ENCODE results near the gene MBP.
A peak's percentile ranks its signal among the peaks of the same experiment; 100 is the strongest.

MBP gene

DNA sequence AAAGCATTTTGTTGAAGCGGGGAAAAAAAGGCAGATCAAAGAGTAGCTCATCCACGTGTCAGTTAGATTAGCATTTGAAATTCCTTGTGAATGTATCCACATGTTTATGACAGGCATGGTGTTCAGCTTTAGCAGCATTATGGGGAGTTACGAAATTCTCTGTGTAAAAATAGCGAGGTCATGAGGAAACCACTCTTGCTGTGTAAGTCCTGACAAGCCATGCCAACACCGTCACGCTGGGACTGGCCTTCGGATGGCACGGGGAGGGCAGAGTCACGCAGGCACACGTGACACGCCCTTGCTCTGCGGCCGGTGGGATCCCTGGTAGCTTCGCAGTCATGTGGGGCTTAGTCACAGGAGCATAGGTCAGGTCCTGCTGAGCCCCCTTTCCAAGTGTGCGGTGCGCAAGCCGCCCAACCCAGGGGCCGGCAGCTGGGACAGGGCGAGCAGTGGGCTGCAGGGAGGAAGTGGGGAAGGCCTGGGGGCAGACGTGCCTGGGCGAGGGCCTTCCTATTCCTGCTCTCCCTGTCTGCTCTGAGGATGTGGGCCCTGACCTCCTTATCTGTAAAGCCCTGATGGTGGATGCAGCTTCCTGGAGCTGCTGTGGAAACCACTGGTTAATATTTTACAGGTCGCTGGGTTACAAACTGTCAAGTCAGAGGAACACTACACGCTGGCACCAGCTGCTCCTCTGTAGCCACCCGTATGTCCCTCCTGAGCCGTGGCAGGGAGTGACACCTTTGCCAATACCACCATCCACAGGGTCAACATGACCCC, 18.0 kb downstream of the MBP start:
- DNase-seq (ENCODE audit: low spot score): no peak

DNA sequence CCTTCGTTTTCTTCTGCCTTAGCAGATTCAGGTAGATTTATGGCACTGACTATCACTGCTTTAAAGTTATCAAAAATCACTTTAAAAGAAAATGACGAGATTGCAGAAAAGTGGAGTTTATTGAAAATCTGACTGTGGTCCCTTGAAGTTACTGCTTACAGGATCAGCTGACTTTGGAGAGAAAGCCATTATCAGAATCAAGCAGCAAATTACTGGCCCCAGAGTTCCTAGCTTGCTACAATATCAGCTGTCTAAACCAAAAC, 18.5 kb downstream of the MBP start:
- DNase-seq (ENCODE audit: low spot score): no peak

DNA sequence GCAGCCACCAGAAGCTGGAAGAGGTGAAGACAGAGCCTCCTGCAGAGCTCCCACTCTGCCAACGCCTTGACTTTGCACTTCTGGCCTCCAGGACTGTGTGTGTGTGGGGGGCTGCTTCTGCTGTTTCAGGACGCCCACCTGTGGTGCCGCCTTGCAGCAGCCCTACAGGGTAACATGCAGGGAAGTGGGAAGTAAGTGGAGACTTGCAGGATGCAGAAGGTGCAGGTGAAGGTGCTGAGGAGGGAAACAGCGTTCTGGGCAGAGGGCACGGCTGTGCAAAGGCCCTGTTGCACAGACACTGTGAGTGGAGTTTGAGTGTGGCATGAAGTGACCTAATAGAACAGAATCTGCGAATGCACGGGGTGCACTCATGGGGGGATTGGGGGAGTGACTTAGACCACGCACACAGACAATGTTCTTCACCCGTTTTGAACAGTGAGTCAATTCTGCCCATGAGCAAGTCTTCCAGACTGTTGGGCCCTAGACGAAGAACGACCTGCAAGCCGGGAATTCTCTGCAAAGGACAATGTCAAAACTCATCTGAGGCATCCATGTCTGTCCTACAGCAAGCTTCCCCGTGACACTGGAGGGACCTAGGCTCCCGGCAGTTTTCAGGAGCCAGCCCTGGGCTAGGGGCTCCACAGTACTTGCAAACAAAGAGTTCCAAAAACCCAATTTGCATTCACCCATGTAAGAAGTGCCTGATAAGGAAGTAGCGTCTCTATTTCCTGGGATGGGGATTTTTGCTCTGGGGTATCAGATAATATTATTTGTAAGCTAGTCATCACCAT, 19.0 kb downstream of the MBP start:
- no peak for DNase-seq (ENCODE audit: low spot score)

GRCh38 chr18:77112747-77113092, 19.9 kb downstream of the MBP start:
- no peak for DNase-seq (ENCODE audit: low spot score)

- no peak for DNase-seq (ENCODE audit: low spot score)
Measured at GRCh38 chr18:77111951-77112746, 20.4 kb downstream of the MBP start.

DNA sequence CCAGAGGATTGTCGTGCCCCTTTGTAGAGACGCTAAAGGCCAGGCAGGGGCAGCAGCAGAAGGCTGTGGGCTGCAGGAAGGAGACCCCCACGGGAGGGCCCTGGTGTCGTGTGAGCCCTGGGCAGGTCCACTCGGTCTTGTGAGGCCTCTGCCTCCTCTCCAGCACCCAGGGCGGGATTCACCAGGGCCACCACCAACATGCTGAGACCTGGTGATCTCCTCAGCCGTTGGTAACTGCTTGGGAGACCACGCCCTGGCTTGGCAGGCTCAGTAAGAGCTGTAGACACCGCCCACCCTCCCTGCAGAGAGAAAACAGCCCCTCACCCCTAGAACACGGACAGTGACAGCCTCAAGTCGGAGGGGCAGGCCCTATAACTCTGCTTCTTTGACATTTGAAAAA, 21.1 kb downstream of the MBP start:
- no peak for DNase-seq (ENCODE audit: low spot score)

DNA sequence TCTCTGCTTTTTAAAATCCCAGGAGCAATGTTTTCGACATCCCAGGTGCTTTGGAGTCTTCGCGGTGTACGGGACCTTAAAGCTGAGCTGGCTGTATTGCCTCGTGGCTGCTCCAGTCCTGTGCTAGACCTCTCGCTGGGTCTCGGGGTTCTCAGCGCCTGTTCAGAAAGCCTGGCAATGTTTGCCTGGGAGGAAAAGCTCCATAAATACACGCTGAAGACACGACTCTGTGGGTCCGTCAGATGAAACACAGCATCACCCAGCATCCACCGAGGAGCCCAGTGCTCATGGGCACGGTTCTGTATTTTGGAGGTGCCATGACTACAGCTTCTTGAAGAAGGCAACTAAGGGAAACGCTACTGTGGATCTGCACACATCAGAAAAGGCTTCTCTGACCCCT, 21.6 kb downstream of the MBP start:
- DNase-seq (ENCODE audit: low spot score): no peak

DNA sequence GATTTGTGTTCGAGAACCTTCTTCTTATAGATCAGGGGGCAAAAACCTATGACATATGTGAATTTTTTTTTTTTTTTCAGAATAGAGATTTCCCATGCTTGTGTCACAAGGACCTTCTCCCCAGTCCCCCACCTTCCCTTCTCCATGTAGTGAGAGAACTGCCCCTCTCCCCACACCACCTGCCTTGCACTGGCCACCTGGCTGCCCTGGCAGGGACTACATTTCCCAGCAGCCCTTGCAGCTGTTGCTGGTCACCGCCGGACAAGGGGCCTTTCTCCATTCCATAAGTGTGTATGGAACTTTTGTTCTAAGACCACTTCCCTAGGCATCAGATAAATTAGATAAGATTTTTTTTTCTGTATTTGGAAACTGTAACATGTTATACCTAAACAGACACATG, 22.2 kb downstream of the MBP start:
- DNase-seq (ENCODE audit: low spot score): no peak

DNA sequence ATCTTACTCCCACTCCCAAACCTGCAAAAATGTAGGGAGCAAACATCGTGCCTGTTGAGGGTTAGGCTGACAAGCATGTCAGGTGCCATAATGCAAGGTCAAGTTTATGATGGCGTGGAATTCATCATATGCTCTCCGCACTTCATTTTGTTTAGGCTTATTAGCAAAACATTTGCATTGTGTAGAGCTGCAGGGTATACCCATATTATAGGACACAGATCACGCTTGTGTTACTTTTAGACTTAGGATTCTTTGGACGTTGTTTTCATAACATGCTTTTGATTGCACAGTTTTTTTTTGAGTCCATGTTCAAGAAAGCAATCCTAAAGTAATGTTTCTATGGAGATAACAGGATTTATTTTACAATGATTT, 22.9 kb downstream of the MBP start:
- no peak for DNase-seq (ENCODE audit: low spot score)

GRCh38 chr18:77108821-77109647, 23.5 kb downstream of the MBP start:
- no peak for DNase-seq (ENCODE audit: low spot score)

GRCh38 chr18:77108001-77108692, 24.4 kb downstream of the MBP start:
- DNase-seq (ENCODE audit: low spot score): peak; percentile 33

DNA sequence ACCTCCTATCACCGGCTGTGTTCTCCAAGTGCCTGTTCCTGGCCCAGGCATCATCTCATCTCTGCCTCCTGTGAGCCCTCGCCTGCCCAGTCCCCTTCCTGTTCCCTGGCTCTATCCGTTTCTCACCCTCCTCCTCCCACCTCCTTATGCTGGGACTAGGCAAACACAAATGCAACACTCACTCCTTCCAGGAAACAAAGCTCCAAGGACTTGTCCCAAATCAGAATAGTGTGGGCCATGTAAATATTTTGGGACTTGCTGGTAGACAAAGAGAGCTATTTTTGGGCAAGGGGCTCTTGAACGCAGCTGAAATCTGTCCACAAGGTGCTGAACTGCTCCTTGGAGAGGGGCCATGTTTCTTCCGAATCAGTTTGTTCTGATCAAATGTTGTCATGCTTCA, 25.3 kb downstream of the MBP start:
- no peak for DNase-seq (ENCODE audit: low spot score)

- DNase-seq (ENCODE audit: low spot score): no peak
Measured at GRCh38 chr18:77106331-77106730, 26.3 kb downstream of the MBP start.

DNA sequence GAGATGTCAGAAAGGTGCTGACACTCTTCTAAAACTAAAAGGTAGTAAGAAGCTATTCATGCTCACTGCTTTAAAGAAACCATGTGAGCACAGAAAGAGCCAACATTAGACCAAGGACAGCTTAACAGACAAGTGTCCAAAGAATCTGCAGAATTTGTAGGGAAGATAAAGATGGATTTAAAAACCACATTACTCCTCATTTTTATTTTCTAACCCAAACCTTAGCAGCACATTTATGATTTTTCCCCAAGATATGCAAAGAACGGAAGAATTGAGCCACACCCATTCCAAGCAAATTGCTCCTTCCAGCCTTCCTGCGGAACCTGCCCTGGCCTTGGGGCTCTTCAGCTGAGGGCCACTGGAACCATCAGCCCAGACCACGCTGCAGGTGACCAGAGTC, 26.9 kb downstream of the MBP start:
- no peak for DNase-seq (ENCODE audit: low spot score)

DNA sequence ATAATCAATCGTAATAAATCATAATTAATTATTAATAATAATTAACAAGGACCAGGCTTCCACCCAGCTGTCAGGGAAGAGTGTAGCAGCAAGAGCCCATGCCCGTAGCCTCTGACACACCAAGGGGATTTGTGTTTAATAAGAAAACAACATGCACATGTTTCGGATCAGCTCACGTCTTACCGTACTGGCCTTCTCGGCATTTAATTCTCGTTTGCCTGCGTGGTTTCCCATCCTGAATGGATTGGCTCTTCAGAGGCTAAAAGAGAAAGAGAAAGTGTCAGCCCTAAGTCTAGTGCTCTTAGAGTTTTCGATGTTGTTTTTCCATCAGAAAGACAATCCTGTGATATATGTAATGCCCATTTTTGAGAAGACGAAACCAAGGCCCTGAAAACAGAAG, 27.6 kb downstream of the MBP start:
- no peak for DNase-seq (ENCODE audit: low spot score)

DNA sequence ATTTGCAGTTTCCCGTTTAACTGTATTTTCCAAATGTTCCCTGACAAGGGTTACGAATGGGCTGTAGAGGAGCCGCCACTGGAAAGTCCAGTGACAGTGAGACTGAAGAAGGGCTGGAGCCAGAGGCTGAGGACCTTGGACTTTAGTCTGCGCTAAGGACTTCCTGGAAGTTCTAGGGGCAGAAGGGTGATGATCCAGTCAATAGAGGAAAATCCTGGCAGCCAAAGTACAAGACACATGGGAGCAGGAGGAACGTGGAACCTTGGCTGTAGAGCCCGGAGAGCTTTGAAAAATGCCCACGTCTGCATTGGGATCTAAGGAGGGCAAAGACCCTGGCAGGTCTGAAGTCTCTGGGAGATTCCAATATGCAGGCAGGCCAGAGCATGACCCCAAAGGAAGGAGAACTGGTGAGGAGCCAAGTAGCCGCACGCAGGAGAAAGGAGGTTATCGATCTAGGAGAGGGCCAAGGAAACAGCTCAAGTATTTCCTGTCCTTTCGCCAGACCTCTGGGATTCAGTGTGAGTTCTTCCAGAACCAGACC, 28.5 kb downstream of the MBP start:
- DNase-seq (ENCODE audit: low spot score): no peak

DNA sequence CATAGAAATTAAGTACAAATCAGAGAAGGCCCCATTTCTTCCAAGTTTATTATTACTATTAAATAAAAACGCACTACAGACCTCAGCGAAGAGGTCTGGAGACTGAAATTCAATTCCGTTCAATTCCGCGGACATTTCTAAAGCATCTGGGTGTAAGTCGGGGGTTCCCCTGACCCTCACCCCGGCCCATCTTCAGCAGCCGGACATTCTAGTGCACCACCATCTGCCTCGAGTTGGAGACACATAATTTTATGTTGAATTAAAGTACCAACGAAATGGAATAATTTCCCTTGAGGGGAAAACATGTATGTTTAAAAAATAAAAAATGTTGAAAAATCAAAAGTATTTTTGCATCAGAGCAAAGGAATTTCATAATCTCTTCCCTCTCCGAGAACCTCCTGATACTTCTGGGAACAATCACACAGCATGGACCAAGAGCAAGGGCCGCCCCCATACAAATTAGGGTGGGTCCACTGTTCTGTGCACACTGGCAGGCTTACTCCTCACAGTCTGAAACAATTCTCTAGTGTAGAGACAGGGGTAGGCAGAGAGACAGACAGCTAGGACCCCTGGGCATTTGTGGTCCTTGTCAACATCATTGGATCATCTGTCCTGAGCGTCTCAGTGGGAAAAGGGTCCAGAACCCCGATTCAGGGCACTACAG, 29.3 kb downstream of the MBP start:
- DNase-seq (ENCODE audit: low spot score): no peak

- no peak for DNase-seq (ENCODE audit: low spot score)
Measured at GRCh38 chr18:77102259-77103040, 30.1 kb downstream of the MBP start.

DNA sequence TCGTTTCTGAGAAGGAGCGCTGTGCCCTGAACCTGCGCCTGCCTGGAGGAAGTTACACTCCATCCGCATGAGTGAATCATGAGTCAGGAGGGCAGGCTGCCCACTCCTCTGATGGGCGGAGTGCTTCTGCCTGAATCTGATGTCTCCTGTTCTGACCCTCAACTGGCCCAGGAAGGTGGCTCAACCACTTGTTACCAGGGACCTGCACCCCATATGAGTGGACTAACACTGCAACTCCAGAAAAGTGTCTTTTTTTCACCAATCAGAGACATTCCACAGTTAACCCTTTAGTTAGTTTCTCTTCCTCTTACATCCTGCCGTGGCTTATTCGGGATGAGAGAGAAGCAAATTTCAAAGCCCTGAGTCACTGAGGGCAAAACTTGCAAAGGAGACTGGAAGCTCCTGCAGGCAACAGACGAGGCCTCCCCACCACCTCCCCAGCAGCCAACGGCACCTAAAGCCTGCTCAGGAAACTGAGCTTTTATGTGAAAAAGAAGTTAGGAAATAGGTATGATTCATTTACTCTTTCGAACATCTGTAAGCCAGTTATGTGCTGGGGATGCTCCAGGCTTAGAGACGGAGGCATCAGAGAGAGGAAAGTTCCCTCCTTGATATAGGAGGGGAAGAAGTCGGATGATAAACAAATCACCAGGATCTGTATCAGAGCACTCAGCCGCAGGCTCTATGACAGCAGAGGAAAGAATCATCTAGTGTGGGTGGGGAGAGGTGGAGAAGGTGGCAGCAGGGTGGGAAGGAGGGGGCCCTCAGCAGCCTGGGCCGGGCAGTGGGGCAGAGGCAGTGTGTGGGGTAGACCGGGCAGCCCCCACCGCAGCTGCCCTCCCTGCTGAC, 30.9 kb downstream of the MBP start:
- peak; percentile 31 for DNase-seq (ENCODE audit: low spot score)

Measured in D341Med (cell line).